K562 (cell line): Measurements from ENCODE around the gene DPH2. TPM values are rescaled to one million over a fixed set of nuclear protein-coding genes. Genes with fewer than 3 reads are reported as not detected.
A peak's percentile ranks its signal among the peaks of the same experiment; 100 is the strongest.

Experiments
- ASH1L ChIP-seq: fragments of 450-650 bp; IDR thresholded peaks from 2 replicates; pipeline ENCODE4 v1.6.1; 2018; ENCODE audit warnings: borderline replicate concordance, mild to moderate bottlenecking, low read depth; ENCODE audit not compliant: partially characterized antibody
- CREM ChIP-seq: IDR thresholded peaks from 2 replicates; pipeline ENCODE4 v1.6.1; 2014; ENCODE audit warnings: antibody characterized with exemption, low read depth
- CXXC5 ChIP-seq: fragments of 250-450 bp; sonication (Bioruptor Pico); IDR thresholded peaks from 2 replicates; pipeline ENCODE4 v1.8.0; 2022; ENCODE audit warnings: inconsistent platforms, mild to moderate bottlenecking, moderate library complexity
- DIDO1 ChIP-seq: fragments of 450-650 bp; IDR thresholded peaks from 2 replicates; pipeline ENCODE4 v1.6.1; 2016; ENCODE audit warnings: low read depth, missing biosample characterization, missing genetic modification characterization
- HDAC6 ChIP-seq: IDR thresholded peaks from 2 replicates; pipeline ENCODE4 v1.6.1; 2012; ENCODE audit warnings: low read depth, mild to moderate bottlenecking, control low read depth, inconsistent platforms, low read length, moderate library complexity
- MIER1 ChIP-seq: fragments of 450-650 bp; IDR thresholded peaks from 2 replicates; pipeline ENCODE4 v1.6.1; 2016; ENCODE audit warnings: antibody characterized with exemption, mild to moderate bottlenecking, low read depth
- MTA3 ChIP-seq: fragments of 450-650 bp; formaldehyde crosslinking; IDR thresholded peaks from 2 replicates; pipeline ENCODE4 v1.6.1; 2017; ENCODE audit warnings: mild to moderate bottlenecking, borderline replicate concordance
- MYC ChIP-seq, 2 experiments: fragments of 250-450 bp in 1 of 2; sonication (Bioruptor Pico) in 1 of 2; IDR thresholded peaks; 2 replicates each; pipeline versions ENCODE4 v1.5.1 to v1.6.1; 2012 to 2021; ENCODE audit warnings: low read depth in 2 of 2, borderline replicate concordance in 1 of 2, improper control_type of control experiment in 1 of 2, low read length in 1 of 2, mild to moderate bottlenecking in 1 of 2, moderate library complexity in 1 of 2
- NCOA4 ChIP-seq: fragments of 450-650 bp; IDR thresholded peaks from 2 replicates; pipeline ENCODE4 v1.6.1; 2018; ENCODE audit warnings: mild to moderate bottlenecking; ENCODE audit not compliant: partially characterized antibody
- NFRKB ChIP-seq: fragments of 450-650 bp; IDR thresholded peaks from 2 replicates; pipeline ENCODE4 v1.6.1; 2016; ENCODE audit warnings: low read depth
- POLR3G ChIP-seq: IDR thresholded peaks from 2 replicates; pipeline ENCODE4 v1.6.1; 2011; ENCODE audit not compliant: insufficient read length, insufficient replicate concordance; ENCODE audit errors: extremely low read depth
- PRPF4 ChIP-seq: fragments of 200-400 bp; formaldehyde crosslinking; IDR thresholded peaks from one replicate; pipeline ENCODE4 v1.6.1; 2017; ENCODE audit warnings: low read length, low read depth, mild to moderate bottlenecking; ENCODE audit not compliant: insufficient read depth, poor library complexity, severe bottlenecking
- PURB ChIP-seq: sonication (generic); formaldehyde crosslinking; IDR thresholded peaks from 2 replicates; pipeline ENCODE4 v1.9.0; 2021; ENCODE audit warnings: low read depth, mild to moderate bottlenecking, missing genetic modification reagents
- RAD51 ChIP-seq: fragments of 450-650 bp; IDR thresholded peaks from 2 replicates; pipeline ENCODE4 v1.7.1; 2016; ENCODE audit warnings: low read depth, mild to moderate bottlenecking, borderline replicate concordance
- RBFOX2 ChIP-seq: fragments of 200-400 bp; formaldehyde crosslinking; IDR thresholded peaks from 2 replicates; pipeline ENCODE4 v1.6.1; 2017; ENCODE audit warnings: low read depth, mild to moderate bottlenecking, low read length, moderate library complexity
- SIN3A ChIP-seq, 2 experiments: fragments of 150-350 bp in 1 of 2; IDR thresholded peaks; 2 replicates each; pipeline ENCODE4 v1.6.1; 2011 to 2016; ENCODE audit warnings: borderline replicate concordance in 2 of 2, low read depth in 2 of 2, low read length in 2 of 2, mild to moderate bottlenecking in 2 of 2, moderate library complexity in 2 of 2; ENCODE audit not compliant: control insufficient read depth in 1 of 2
- SP2 ChIP-seq: IDR thresholded peaks from 2 replicates; pipeline ENCODE4 v1.6.1; 2011; ENCODE audit warnings: mild to moderate bottlenecking, low read depth, low read length, moderate library complexity; ENCODE audit not compliant: poor library complexity, severe bottlenecking; ENCODE audit errors: extremely low read depth
- TCF7 ChIP-seq: sonication (generic); IDR thresholded peaks from 2 replicates; pipeline ENCODE4 v1.6.1; 2016; ENCODE audit warnings: antibody characterized with exemption, borderline replicate concordance
- TGIF2 ChIP-seq: sonication (generic); formaldehyde crosslinking; IDR thresholded peaks from 2 replicates; pipeline ENCODE4 v1.8.1; 2022; ENCODE audit warnings: mild to moderate bottlenecking, missing genetic modification reagents, moderate library complexity
- ZNF124 ChIP-seq: sonication (generic); formaldehyde crosslinking; IDR thresholded peaks from 2 replicates; pipeline ENCODE4 v1.8.1; 2022; ENCODE audit warnings: missing genetic modification reagents
- ZNF165 ChIP-seq: fragments of 250-450 bp; sonication (Bioruptor Pico); IDR thresholded peaks from 2 replicates; pipeline ENCODE4 v1.4.0; 2020; ENCODE audit warnings: borderline replicate concordance
- ZNF263 ChIP-seq: sonication (generic); formaldehyde crosslinking; IDR thresholded peaks from 2 replicates; pipeline ENCODE4 v1.8.0; 2022; ENCODE audit warnings: mild to moderate bottlenecking, missing genetic modification reagents, borderline replicate concordance
- ZNF644 ChIP-seq: fragments of 200-800 bp; sonication (Bioruptor generic); IDR thresholded peaks from 2 replicates; pipeline ENCODE4 v1.6.1; 2016; ENCODE audit warnings: low read depth, missing genetic modification characterization, missing compliant biosample characterization
- polyA plus RNA-seq, 8 experiments: library from polyadenylated mRNA; depleted of rRNA in 4 of 8; stranded (reverse) in 5 of 8; unstranded in 3 of 8; fragments of >200 nt; fragmentation: Nextera tagmentation in 2 of 8; fragmentation: Illumina TruSeq in 1 of 8; extraction: Ambion mirVana in 2 of 8; extraction: Trizol in 1 of 8; gene quantifications; 2 replicates each; pipeline versions ENCODE4 v1.2.1 to v1.2.3, GENCODE V29; 2011 to 2014; ENCODE audit warnings: inconsistent platforms in 1 of 8, missing spikeins in 1 of 8
- total RNA-seq, 7 experiments: library from RNA; depleted of rRNA in 6 of 7; stranded (reverse); fragments of >200 nt in 6 of 7; fragmentation: Illumina TruSeq in 2 of 7; extraction: Trizol in 2 of 7; gene quantifications; 2 replicates each; pipeline versions ENCODE4 v1.2.1 to v1.2.3, GENCODE V29; 2011 to 2021; ENCODE audit warnings: low replicate concordance in 1 of 7
- TF ChIP-seq, protein P1 (sequence below): conservative IDR thresholded peaks from 2 replicates; pipeline ENCODE4 v1.6.1; 2011; ENCODE audit warnings: low read depth, mild to moderate bottlenecking, low read length; ENCODE audit not compliant: control insufficient read depth
- TF ChIP-seq, protein P2 (sequence below): fragments of 450-650 bp; IDR thresholded peaks from 2 replicates; pipeline ENCODE4 v1.6.1; 2016; ENCODE audit warnings: borderline replicate concordance

Gene DPH2
- total and polyA plus RNA-seq, 9 of the 15 experiments (the other 6 are each of a cell fraction or from before 2014, with no cell fraction given): 17.9 to 94.1 (median 68.1) TPM

DNA sequence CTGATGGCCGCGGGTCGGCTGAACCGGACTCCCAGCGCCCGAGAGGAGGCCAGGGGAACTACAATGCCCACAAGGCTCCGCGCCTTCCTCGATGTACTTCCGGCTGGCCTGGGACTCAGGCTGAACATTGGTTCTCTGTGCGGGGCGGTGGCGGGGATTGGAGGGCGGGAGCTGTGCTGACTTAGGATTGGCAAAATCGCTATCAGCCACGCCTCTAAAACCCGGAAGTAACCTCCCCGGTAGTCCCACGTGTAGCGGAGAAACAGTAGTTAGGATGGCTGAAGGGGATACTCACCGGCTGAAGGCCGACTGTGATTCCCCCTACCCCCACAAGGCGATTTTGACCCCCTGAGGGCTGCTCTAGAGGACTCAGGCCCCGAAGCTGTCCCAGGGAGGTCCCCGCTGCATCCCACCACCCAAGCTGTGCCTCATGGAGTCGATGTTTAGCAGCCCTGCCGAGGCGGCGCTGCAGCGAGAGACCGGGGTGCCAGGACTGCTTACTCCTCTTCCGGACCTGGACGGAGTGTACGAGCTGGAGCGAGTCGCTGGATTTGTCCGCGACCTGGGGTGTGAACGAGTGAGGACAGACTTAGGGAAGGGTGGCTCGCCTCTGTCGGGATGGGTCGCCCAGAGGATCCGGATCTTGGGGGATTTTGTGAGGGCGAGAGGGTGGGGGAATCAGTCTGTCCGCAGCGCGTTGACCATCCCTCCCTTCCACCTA lies at the start of gene DPH2 (continued):
- TF ChIP-seq CXXC5 (CRISPR knock-in tag): no peak; the same call in none of the 2 replicates
- no peak for TF ChIP-seq TCF7
- no peak for TF ChIP-seq HDAC6
- no peak for TF ChIP-seq MIER1
- no peak for TF ChIP-seq POLR3G
- 0 out of 2 replicates have a peak, but pooled peaks have one; percentile 30 for TF ChIP-seq MTA3
- 0 out of 2 replicates have a peak, but pooled peaks have one; percentile 56 for TF ChIP-seq ZNF165
- TF ChIP-seq DIDO1 (tag): no peak; the same call in none of the 2 replicates
- TF ChIP-seq SP2: peak; percentile 69
- peak; percentile 97 for TF ChIP-seq MYC (IDR thresholded peaks at IDR 0.05; ENCODE audit: low read depth, low read length)
- TF ChIP-seq MYC (CRISPR knock-in tag; IDR thresholded peaks at IDR 0.05; ENCODE audit: borderline replicate concordance, low read depth): peak; percentile 83; the same call in 1 of the 2 replicates
- TF ChIP-seq PURB (CRISPR knock-in tag): no peak
- TF ChIP-seq, protein P1, sequence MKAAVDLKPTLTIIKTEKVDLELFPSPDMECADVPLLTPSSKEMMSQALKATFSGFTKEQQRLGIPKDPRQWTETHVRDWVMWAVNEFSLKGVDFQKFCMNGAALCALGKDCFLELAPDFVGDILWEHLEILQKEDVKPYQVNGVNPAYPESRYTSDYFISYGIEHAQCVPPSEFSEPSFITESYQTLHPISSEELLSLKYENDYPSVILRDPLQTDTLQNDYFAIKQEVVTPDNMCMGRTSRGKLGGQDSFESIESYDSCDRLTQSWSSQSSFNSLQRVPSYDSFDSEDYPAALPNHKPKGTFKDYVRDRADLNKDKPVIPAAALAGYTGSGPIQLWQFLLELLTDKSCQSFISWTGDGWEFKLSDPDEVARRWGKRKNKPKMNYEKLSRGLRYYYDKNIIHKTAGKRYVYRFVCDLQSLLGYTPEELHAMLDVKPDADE: peak; percentile 92
- peak; percentile 99 to 100 for TF ChIP-seq SIN3A (IDR thresholded peaks at IDR 0.05; ENCODE audit: borderline replicate concordance in 2 of 2, control insufficient read depth in 1 of 2, low read depth in 2 of 2, low read length in 2 of 2)
- TF ChIP-seq, protein P2, sequence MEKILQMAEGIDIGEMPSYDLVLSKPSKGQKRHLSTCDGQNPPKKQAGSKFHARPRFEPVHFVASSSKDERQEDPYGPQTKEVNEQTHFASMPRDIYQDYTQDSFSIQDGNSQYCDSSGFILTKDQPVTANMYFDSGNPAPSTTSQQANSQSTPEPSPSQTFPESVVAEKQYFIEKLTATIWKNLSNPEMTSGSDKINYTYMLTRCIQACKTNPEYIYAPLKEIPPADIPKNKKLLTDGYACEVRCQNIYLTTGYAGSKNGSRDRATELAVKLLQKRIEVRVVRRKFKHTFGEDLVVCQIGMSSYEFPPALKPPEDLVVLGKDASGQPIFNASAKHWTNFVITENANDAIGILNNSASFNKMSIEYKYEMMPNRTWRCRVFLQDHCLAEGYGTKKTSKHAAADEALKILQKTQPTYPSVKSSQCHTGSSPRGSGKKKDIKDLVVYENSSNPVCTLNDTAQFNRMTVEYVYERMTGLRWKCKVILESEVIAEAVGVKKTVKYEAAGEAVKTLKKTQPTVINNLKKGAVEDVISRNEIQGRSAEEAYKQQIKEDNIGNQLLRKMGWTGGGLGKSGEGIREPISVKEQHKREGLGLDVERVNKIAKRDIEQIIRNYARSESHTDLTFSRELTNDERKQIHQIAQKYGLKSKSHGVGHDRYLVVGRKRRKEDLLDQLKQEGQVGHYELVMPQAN: peak; percentile 100
- TF ChIP-seq ZNF263 (CRISPR knock-in tag): no peak
- peak; percentile 90 for TF ChIP-seq CREM
- TF ChIP-seq PRPF4: no peak
- no peak for TF ChIP-seq NCOA4
- no peak for TF ChIP-seq ZNF644
- no peak for TF ChIP-seq ZNF124 (CRISPR knock-in tag)
- peak; percentile 75 for TF ChIP-seq RBFOX2
- TF ChIP-seq RAD51: peak; percentile 39; the same call in 1 of the 2 replicates
- TF ChIP-seq TGIF2: no peak
- TF ChIP-seq NFRKB: no peak
- peak; percentile 92 for TF ChIP-seq ASH1L
